ENCODE measurements around the gene CGNL1.

DNA sequence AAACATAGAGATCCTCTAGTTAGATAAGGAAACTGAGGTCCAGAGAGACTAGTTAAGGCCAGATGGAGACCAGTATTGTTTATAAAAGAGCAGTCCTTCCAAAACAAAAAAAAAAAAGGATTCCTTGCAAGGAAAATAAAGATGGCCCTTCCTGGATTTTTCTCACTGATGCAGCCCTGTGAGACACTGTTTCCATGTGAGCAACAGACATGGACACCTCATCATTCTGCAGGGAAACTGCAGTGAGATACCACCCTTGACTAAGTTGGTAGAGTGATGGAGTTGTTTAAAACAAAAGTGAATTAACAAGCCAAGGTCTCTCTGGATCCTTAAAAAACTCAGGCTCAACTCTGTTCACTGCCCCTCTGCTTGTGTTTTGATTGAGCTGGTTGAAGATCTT lies 149.8 kb downstream of the CGNL1 start:
- TF ChIP-seq, protein P1, sequence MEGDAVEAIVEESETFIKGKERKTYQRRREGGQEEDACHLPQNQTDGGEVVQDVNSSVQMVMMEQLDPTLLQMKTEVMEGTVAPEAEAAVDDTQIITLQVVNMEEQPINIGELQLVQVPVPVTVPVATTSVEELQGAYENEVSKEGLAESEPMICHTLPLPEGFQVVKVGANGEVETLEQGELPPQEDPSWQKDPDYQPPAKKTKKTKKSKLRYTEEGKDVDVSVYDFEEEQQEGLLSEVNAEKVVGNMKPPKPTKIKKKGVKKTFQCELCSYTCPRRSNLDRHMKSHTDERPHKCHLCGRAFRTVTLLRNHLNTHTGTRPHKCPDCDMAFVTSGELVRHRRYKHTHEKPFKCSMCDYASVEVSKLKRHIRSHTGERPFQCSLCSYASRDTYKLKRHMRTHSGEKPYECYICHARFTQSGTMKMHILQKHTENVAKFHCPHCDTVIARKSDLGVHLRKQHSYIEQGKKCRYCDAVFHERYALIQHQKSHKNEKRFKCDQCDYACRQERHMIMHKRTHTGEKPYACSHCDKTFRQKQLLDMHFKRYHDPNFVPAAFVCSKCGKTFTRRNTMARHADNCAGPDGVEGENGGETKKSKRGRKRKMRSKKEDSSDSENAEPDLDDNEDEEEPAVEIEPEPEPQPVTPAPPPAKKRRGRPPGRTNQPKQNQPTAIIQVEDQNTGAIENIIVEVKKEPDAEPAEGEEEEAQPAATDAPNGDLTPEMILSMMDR (IDR thresholded peaks at IDR 0.05), result no peak
- TF ChIP-seq POLR2A (IDR thresholded peaks at IDR 0.05), result no peak
